Activated naive CD4-positive, alpha-beta T cell treated with anti-CD3 and anti-CD28 coated beads, Interleukin-2, amount 10 ng/mL, durations not matched to agents 7 days and 5 days (primary cell): ENCODE data around the gene GH1.
"Not testable (repeated sequence)": the region's sequence is repeated elsewhere in the genome, so short reads cannot be mapped to it uniquely, and the experiment has no call there.

Source experiments
- CTCF ChIA-PET: fragments of 350-600 bp; sonication (Branson Sonifier 250); formaldehyde crosslinking; loops from one replicate; lab custom pipeline; 2021; ENCODE audit warnings: antibody characterized with exemption; lab: Charles Lee
- DNase-seq: peaks from one replicate; pipeline ENCODE4 v3.0.0-alpha.2; 2020
- H3K27ac Mint-ChIP-seq: one replicate; pipeline ENCODE4 v1.8.0; 2021; ENCODE audit warnings: mild to moderate bottlenecking, moderate library complexity, mixed read lengths
- H3K27me3 Mint-ChIP-seq: one replicate; pipeline ENCODE4 v1.8.0; 2021; ENCODE audit warnings: mild to moderate bottlenecking, mixed read lengths
- H3K36me3 Mint-ChIP-seq: one replicate; pipeline ENCODE4 v1.8.0; 2021; ENCODE audit warnings: mixed read lengths
- H3K4me1 Mint-ChIP-seq: one replicate; pipeline ENCODE4 v1.8.0; 2021; ENCODE audit warnings: mixed read lengths
- H3K4me3 Mint-ChIP-seq: one replicate; pipeline ENCODE4 v1.8.0; 2021; ENCODE audit warnings: mild to moderate bottlenecking, moderate library complexity, mixed read lengths
- H3K9me3 Mint-ChIP-seq: one replicate; pipeline ENCODE4 v1.8.0; 2021; ENCODE audit warnings: mixed read lengths

The GH1 gene

DNA sequence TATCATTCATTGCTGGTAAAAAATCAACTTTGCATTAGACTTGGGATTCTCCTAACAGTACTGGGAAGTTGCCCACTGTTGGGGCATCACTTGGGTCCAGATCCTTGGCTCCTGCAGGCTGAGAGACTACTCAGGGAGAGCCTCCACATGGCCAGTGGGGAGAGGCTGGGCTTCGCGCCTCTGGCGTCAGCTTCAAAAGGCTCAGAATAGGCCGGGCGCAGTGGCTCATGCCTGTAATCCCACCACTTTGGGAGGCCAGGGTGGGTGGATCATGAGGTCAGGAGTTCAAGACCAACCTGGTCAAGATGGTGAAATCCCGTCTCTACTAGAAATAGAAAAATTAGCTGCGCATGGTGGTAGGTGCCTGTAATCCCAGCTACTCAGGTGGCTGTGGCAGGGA lies 4.2 kb downstream of the GH1 start:
- no peaks in the 10 kb centered on the region for H3K9me3 Mint-ChIP-seq
- H3K27me3 Mint-ChIP-seq: peaks cover 81% of the 10 kb centered on the region
- no peak overlapping the region for H3K27ac Mint-ChIP-seq
- DNase-seq: peak; percentile 14
- no peak overlapping the region for H3K4me3 Mint-ChIP-seq
- CTCF ChIA-PET: interaction anchor here (4.2 kb wide), 1 partner anchor 32 kb away, joined by 16 read pairs; no protein-coding TSS in a partner anchor
- H3K4me1 Mint-ChIP-seq: peaks cover 7% of the 10 kb centered on the region
- no peaks in the 10 kb centered on the region for H3K36me3 Mint-ChIP-seq

DNA sequence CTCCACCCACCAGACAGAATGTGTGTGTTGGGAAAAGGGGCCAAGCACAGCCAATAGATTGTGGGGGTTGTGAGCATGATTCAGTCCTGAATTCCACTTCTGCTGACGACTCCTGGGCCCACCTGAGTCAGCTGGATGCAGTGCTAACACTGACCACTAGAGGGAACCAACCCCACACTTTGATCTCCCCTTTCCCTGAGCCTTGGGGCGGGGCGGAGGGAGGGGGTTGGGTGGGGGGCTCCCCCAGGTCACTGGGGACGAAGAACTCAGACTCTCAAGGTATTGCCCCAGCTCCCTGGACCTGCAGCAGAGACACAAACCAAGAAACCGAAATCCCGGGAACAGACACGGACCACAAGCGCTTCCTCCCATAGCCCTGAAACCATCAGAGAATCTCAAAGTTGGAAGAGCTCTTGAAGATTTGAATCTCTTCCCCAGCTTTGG lies 7.0 kb downstream of the GH1 start:
- Mint-ChIP-seq H3K27ac (no peak overlapping the region), H3K27me3 (peaks cover 64% of the 10 kb centered on the region), H3K9me3 (no peaks in the 10 kb centered on the region), H3K4me3 (no peak overlapping the region), H3K36me3 (no peaks in the 10 kb centered on the region), H3K4me1 (peaks cover 2% of the 10 kb centered on the region)
- CTCF ChIA-PET: interaction anchor here (0.7 to 4.3 kb wide), 14 partner anchors 8 to 234 kb away, joined by 3 to 40 read pairs (median 5); partner anchors contain the start of gene CD79B
- peak; percentile 77 for DNase-seq

DNA sequence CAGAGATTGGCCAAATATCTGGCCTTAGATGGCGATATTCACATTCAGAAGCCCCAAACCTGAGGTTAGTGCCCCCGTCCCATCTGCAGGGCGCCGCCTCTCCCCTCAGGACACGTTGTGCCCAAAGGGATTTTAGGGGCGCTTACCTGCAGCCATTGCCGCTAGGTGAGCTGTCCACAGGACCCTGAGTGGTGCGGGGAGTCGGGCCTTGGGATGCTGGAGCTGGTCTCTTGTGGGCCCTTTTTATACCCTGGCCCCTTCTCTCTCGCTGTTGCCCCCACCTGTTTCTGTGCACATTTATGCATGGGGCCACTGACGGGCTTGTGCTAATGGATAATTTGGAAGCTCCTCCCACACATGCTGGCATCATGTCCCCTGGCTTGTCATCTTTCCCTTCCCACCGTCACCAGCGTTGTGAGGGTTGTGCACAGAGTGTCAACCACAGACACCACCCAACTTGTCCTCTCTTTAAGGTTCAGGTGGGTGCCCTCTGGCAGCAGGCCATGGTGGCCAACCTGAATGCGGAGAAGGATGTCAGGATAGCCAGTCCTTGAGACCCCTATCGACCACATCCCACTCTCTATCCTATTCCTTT lies 7.5 kb downstream of the GH1 start, which contains the start of gene CSHL1:
CSHL1 (minus strand) TSS at position 218 of the 595 bp plus-strand sequence; CDS start at position 156, 62 bp downstream.
- Mint-ChIP-seq H3K9me3 (no peaks in the 10 kb centered on the region), H3K4me1 (peaks cover 2% of the 10 kb centered on the region), H3K27ac (no peak within 1 kb of the TSS), H3K4me3 (no peak within 1 kb of the TSS), H3K36me3 (no peaks in the 10 kb centered on the region), H3K27me3 (peaks cover 65% of the 10 kb centered on the region)
- no peak for DNase-seq
- CTCF ChIA-PET: interaction anchor here (0.7 to 4.3 kb wide), 8 partner anchors 21 to 234 kb away, joined by 3 to 40 read pairs (median 8); partner anchors contain the start of gene CD79B

DNA sequence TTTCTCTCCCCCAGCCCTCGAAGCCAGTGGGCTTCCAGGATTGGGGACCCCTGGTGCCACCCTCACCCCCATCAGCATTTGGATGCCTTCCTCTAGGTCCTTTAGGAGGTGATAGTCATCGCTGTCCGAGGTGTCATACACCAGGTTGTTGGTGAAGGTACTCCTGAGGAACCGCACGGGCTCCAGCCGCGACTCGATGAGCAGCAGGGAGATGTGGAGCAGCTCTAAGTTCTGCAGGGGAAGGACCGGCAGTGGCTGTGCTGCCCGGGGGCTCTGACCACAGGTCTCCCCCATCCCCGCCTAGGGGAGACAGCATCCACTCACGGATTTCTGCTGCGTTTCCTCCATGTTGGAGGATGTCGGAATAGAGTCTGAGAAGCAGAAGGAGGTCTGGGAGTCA lies 8.5 kb downstream of the GH1 start:
- H3K36me3 Mint-ChIP-seq: no peaks in the 10 kb centered on the region
- no peak overlapping the region for H3K4me3 Mint-ChIP-seq
- CTCF ChIA-PET: interaction anchor here (0.6 to 4.3 kb wide), 8 partner anchors 8 to 223 kb away, joined by 3 to 40 read pairs (median 8); partner anchors contain the start of gene CD79B
- no peak overlapping the region for H3K27ac Mint-ChIP-seq
- H3K4me1 Mint-ChIP-seq: peaks cover 2% of the 10 kb centered on the region
- peaks cover 59% of the 10 kb centered on the region for H3K27me3 Mint-ChIP-seq
- DNase-seq: peak; percentile 10
- H3K9me3 Mint-ChIP-seq: no peaks in the 10 kb centered on the region

DNA sequence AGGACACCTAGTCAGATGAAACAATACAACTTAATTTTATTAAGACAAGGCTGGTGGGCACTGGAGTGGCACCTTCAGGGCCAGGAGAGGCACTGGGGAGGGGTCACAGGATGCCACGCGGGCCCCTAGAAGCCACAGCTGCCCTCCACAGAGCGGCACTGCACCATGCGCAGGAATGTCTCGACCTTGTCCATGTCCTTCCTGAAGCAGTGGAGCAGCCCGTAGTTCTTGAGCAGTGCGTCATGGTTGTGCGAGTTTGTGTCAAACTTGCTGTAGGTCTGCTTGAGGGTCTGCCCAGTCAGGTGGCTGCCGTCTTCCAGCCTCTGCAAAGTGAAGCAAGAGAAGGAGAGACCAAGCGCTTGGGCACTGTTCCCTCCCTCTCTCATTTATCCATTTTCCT lies 9.1 kb downstream of the GH1 start:
- DNase-seq, H3K4me3 Mint-ChIP-seq, H3K4me1 Mint-ChIP-seq, H3K9me3 Mint-ChIP-seq, H3K27ac Mint-ChIP-seq, H3K36me3 Mint-ChIP-seq: not testable (repeated sequence)
- H3K27me3 Mint-ChIP-seq: peaks cover 58% of the 10 kb centered on the region
- CTCF ChIA-PET: interaction anchor here (1.7 to 4.3 kb wide), 2 partner anchors 81 to 117 kb away, joined by 8 to 40 read pairs; no protein-coding TSS in a partner anchor

DNA sequence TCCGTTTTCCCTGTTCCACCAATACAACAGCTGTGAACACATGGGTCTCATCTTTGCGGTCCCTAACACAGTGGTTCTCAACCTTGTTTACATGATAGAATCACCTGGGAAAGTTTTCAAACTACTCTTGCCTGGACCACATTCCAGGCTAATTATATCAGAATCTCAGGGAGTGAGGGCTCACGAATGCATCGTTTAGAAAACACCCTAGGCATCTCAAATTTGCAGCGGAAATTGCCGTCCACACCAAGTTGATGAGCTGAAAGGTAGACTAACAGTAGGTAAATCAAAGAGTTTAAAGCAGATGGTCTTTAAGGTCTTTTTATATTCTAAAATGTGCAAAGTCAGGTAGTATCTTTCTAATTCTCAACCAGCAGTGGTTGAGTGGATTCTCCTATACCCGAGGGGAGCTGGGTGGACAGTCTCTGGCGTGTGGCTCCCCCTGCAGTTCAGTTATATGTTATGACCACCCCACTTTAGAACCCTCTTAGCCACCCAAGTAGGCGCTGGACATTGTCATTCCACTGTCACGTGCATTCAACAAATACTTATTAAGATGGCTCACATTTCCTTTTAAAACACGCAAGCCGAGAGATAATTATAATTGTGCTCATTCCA lies 11.4 kb downstream of the GH1 start:
- not testable (repeated sequence) for H3K36me3 Mint-ChIP-seq, H3K9me3 Mint-ChIP-seq, DNase-seq, H3K4me1 Mint-ChIP-seq, H3K4me3 Mint-ChIP-seq, H3K27ac Mint-ChIP-seq
- CTCF ChIA-PET: interaction anchor here (0.9 to 1.4 kb wide), 2 partner anchors 12 to 239 kb away, joined by 3 to 4 read pairs; partner anchors contain the start of gene GH1
- H3K27me3 Mint-ChIP-seq: peaks cover 54% of the 10 kb centered on the region

DNA sequence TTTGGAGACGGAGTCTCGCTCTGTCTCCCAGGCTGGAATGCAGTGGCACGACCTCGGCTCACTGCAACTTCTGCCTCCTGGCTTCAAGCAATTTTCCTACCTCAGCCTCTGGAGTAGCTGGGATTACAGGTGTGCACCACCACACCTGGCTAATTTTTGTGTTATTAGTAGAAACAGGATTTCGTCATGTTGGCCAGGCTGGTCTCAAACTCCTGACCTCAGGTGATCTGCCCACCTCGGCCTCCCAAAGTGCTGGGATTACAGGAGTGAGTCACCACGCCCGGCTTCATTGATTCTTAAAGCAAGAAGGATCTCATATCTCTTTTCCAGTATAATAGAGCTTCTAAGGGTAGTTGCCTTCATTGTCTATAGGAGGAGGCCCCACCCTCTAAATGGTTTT lies 13.8 kb downstream of the GH1 start:
- not testable (repeated sequence) for H3K36me3 Mint-ChIP-seq, H3K4me3 Mint-ChIP-seq, H3K4me1 Mint-ChIP-seq, H3K9me3 Mint-ChIP-seq, DNase-seq, H3K27ac Mint-ChIP-seq
- H3K27me3 Mint-ChIP-seq: peaks cover 57% of the 10 kb centered on the region
- CTCF ChIA-PET: interaction anchor here (0.6 to 4.6 kb wide), 9 partner anchors 14 to 229 kb away, joined by 3 to 22 read pairs (median 4); partner anchors contain the start of gene GH1

DNA sequence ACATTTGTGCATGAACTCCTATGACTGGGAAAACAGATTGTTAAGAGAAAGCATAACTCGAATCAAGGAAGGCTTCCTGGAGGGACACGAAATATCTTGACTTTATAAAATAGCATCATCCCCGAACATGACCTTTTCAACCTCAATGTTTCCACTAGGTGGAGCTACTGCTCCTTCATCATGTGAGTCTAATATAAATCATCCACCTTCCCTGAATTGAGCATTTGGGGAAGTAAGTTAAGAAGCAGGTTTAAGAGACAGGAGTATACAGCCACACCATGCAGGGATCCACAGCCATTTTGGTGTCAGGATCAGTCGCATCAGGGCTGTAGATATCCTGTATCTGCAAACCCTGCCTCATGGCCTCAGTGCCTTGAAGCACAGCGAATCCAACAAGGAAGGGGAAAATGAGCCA lies 14.8 kb downstream of the GH1 start:
- DNase-seq: peak; percentile 46
- H3K27me3 Mint-ChIP-seq: peaks cover 62% of the 10 kb centered on the region
- H3K27ac Mint-ChIP-seq, H3K9me3 Mint-ChIP-seq, H3K36me3 Mint-ChIP-seq, H3K4me3 Mint-ChIP-seq, H3K4me1 Mint-ChIP-seq: not testable (repeated sequence)
- CTCF ChIA-PET: interaction anchor here (1.0 to 4.6 kb wide), 8 partner anchors 13 to 230 kb away, joined by 3 to 22 read pairs (median 8); partner anchors contain the start of gene GH1

DNA sequence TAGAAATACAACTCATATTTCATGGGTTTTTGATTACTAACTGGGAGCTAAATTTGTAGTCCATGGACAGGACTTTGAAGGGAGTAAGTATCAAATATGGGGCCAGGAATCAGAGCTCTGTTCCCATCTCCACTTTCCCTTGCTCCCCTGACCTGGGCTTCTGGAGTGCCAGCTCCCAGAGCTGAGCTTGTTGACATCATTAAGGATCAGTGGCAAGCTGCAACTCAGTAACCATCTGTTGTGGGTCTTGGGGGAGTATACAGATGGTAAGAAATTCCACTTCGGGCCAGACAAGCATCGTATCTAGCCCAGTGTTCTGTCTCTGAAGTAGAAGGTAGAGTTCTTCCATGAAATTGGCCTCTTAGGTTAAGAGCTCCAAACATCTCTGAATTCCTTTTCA lies 16.7 kb downstream of the GH1 start:
- H3K4me1 Mint-ChIP-seq, H3K9me3 Mint-ChIP-seq, H3K27ac Mint-ChIP-seq, DNase-seq, H3K4me3 Mint-ChIP-seq, H3K36me3 Mint-ChIP-seq: not testable (repeated sequence)
- peaks cover 70% of the 10 kb centered on the region for H3K27me3 Mint-ChIP-seq
- CTCF ChIA-PET: interaction anchor here (0.6 to 4.6 kb wide), 6 partner anchors 12 to 124 kb away, joined by 3 to 22 read pairs (median 4); partner anchors contain the start of gene GH1

DNA sequence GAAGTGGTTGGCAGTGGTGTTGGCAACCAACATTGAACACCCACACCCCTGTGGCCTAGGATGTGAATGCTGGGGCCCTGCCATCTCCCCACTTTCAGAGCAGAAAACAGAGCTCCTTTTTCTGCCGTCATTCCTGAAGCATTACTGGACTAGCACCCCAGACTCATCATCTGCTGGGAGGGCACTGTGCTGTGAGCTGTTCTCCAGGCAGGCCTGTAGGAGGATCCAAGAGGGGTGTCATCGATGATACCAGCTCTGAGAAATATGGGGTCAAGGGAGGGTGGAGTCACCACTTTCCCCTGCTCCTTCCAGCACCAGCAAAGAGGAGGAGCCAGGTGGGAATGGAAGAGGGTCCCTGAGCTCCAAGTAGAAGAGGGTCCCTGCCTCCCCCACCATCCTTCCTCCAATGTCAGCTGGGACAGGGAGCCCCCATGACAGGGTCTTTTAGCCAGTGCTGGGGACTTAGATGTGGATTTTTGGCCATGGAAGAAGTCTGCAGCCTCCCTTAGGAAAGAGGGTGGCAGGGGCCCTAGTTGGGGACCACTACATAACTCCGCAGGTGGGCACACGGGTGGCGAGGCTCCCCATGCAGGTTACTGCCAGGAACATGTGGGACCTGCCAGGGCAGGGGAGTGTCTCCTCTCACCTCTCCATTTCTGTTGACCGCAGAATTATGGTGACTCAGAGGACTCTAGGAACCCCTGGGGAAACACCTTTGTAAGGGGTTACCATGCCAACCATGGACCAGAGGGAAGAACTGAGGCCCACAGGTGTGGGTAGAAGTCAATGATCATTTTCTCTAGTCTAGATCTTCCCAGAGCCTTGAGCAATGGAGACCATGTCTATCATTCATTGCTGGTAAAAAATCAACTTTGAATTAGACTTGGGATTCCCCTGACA lies 19.5 kb downstream of the GH1 start:
- peaks cover 66% of the 10 kb centered on the region for H3K27me3 Mint-ChIP-seq
- not testable (repeated sequence) for H3K4me3 Mint-ChIP-seq

DNA sequence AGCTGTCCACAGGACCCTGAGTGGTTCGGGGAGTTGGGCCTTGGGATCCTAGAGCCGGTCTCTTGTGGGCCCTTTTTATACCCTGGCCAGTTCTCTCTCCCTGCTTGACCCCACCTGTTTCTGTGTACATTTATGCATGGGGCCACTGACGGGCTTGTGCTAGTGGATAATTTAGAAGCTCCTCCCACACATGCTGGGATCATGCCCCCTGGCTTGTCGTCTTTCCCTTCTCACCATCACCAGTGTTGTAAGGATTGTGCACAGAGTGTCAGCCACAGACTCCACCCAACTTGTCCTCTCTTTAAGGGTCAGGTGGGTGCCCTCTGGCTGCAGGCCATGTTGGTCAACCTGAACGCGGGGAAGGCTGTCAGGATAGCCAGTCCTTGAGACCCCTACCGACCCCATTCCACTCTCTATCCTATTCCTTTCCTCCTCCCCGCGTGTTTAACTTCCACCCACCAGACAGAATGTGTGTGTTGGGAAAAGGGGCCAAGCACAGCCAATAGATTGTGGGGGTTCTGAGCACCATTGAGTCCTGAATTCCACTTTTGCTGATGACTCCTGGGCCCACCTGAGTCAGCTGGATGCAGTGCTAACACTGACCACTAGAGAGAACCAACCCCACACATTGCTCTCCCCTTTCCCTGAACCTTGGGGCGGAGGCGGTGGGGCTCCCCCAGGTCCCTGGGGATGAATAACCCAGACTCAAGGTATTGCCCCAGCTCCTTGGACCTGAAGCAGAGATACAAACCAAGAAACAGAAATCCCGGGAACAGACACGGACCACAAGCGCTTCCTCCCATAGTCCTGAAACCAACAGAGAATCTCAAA lies 21.9 kb downstream of the GH1 start, which contains the start of gene CSH1:
CSH1 (minus strand) TSS at position 51 of the 831 bp plus-strand sequence. CDS start 63 bp downstream, outside the sequence.
- H3K9me3 Mint-ChIP-seq, H3K27ac Mint-ChIP-seq, H3K4me1 Mint-ChIP-seq, CTCF ChIA-PET, DNase-seq, H3K4me3 Mint-ChIP-seq, H3K36me3 Mint-ChIP-seq: not testable (repeated sequence)
- peaks cover 55% of the 10 kb centered on the region for H3K27me3 Mint-ChIP-seq

More for the DNA sequence above, 19.5 kb downstream of the GH1 start:
- not testable (repeated sequence) for H3K36me3 Mint-ChIP-seq, H3K27ac Mint-ChIP-seq, H3K4me1 Mint-ChIP-seq, H3K9me3 Mint-ChIP-seq
- peak; percentile 21 for DNase-seq
- CTCF ChIA-PET: interaction anchor here (0.6 to 1.5 kb wide), 4 partner anchors 9 to 250 kb away, joined by 3 to 4 read pairs (median 3); no protein-coding TSS in a partner anchor

DNA sequence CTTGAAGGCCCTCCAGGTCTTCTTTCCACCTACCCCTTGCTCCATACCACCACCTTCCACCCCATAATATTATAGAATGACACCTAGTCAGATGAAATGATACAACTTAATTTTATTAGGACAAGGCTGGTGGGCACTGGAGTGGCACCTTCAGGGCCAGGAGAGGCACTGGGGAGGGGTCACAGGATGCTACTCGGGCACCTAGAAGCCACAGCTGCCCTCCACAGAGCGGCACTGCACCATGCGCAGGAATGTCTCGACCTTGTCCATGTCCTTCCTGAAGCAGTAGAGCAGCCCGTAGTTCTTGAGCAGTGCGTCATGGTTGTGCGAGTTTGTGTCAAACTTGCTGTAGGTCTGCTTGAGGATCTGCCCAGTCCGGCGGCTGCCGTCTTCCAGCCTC lies 23.8 kb downstream of the GH1 start:
- H3K4me1 Mint-ChIP-seq, H3K36me3 Mint-ChIP-seq, H3K27ac Mint-ChIP-seq, CTCF ChIA-PET, DNase-seq, H3K4me3 Mint-ChIP-seq, H3K9me3 Mint-ChIP-seq: not testable (repeated sequence)
- peaks cover 48% of the 10 kb centered on the region for H3K27me3 Mint-ChIP-seq

DNA sequence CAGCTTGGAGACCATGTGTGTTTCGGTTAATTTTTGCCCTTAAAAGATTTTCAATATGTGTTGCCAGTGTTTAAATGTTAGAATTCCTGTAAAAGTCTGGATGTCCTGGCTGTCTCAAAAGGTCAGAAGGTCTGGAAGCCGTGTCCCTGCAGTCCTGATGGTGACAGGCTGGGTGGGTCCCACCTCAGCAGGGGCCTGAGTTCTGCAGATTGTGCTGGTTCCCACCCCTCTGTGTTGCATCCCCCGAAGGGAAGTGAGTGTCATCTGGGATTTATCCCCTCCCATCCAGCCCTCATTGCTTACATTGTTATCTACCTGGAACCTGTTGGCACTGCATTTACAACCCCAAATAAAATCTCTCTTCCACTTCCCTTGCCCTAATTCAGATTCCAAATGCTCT lies 24.6 kb downstream of the GH1 start:
- H3K9me3 Mint-ChIP-seq, H3K27ac Mint-ChIP-seq, CTCF ChIA-PET: not testable (repeated sequence)

More for the DNA sequence above, 24.6 kb downstream of the GH1 start:
- not testable (repeated sequence) for H3K4me3 Mint-ChIP-seq, H3K4me1 Mint-ChIP-seq, DNase-seq, H3K36me3 Mint-ChIP-seq
- H3K27me3 Mint-ChIP-seq: peaks cover 46% of the 10 kb centered on the region
